GM12878 (cell line): Measurements from ENCODE around the gene APC2. TPM values are rescaled to one million over a fixed set of nuclear protein-coding genes. Genes with fewer than 3 reads are reported as not detected.
A peak's percentile ranks its signal among the peaks of the same experiment; 100 is the strongest.

Experiments used
- ATAC-seq: fragments of 200-7000 bp; cut with Tn5 transposase; 3 replicates; pipeline ENCODE4 v1.9.1; 2020; ENCODE audit warnings: mild to moderate bottlenecking, moderate library complexity
- BruUV-seq: library from RNA; stranded (reverse); fragments of 400-500 nt; replicated peaks from 2 replicates; lab custom pipeline; 2021; lab: Mats Ljungman, UMichigan
- CTCF ChIA-PET: fragments of 300-600 bp; sonication (Branson Sonifier 250); formaldehyde crosslinking; extraction: SDS; loops from one replicate; lab custom pipeline; 2021; ENCODE audit warnings: inconsistent platforms; lab: Yijun Ruan, JAX
- POLR2A ChIA-PET: fragments of 350-600 bp; formaldehyde crosslinking; extraction: SDS; loops from one replicate; lab custom pipeline; 2021; ENCODE audit warnings: inconsistent platforms; lab: Charles Lee
- RAD21 ChIA-PET: fragments of 300-600 bp; sonication (Branson Sonifier 250); formaldehyde crosslinking; loops from one replicate; lab custom pipeline; 2023; ENCODE audit warnings: antibody characterized with exemption; ENCODE audit not compliant: unreplicated experiment; lab: Charles Lee
- SMC1A ChIA-PET: fragments of 300-600 bp; sonication (Branson Sonifier 250); formaldehyde crosslinking; loops from one replicate; lab custom pipeline; 2023; ENCODE audit not compliant: unreplicated experiment, uncharacterized antibody; lab: Charles Lee
- DNase-seq: peaks from one replicate; pipeline ENCODE4 v3.0.0-alpha.2; 2011; ENCODE audit warnings: low read depth, low spot score
- FAIRE-seq: peaks from 3 replicates; lab custom pipeline; 2011; peaks lifted over from hg19 to GRCh38; lab: Jason Lieb, UNC
- H2AFZ ChIP-seq: 2 replicates; pipeline ENCODE4 v1.6.0; 2011; ENCODE audit warnings: low read depth, low read length, control low read depth; ENCODE audit not compliant: control insufficient read depth
- H3K27ac ChIP-seq: 2 replicates; pipeline ENCODE4 v1.5.1; 2011; ENCODE audit warnings: control low read depth; ENCODE audit not compliant: control insufficient read depth, insufficient read depth
- H3K27me3 ChIP-seq, 2 experiments: replicated peaks in 1 of 2; 2 replicates each; pipeline versions ENCODE4 v1.6.0 to v1.6.1; 2011; ENCODE audit warnings: low read length in 1 of 2; ENCODE audit not compliant: control insufficient read depth in 2 of 2, insufficient read depth in 2 of 2
- H3K36me3 ChIP-seq, 2 experiments: 2 replicates each; pipeline ENCODE4 v1.5.1; 2011; ENCODE audit warnings: low read length in 1 of 2; ENCODE audit not compliant: control insufficient read depth in 2 of 2, insufficient read depth in 2 of 2
- H3K4me1 ChIP-seq: 2 replicates; pipeline ENCODE4 v1.6.1; 2011; ENCODE audit warnings: mild to moderate bottlenecking, low read length, moderate library complexity, mixed read lengths; ENCODE audit not compliant: control insufficient read depth, insufficient read depth
- H3K4me2 ChIP-seq: 2 replicates; pipeline ENCODE4 v1.6.0; 2011; ENCODE audit warnings: control low read depth; ENCODE audit not compliant: control insufficient read depth, insufficient read depth
- H3K4me3 ChIP-seq: fragments of 200-600 bp; sonication (generic); 2 replicates; pipeline ENCODE4 v1.5.1; 2016
- H3K79me2 ChIP-seq: 2 replicates; pipeline ENCODE4 v1.6.0; 2011; ENCODE audit warnings: low read length; ENCODE audit not compliant: control insufficient read depth, insufficient read depth
- H3K9ac ChIP-seq: 2 replicates; pipeline ENCODE4 v1.8.0; 2011; ENCODE audit warnings: low read length, control low read depth, mixed read lengths; ENCODE audit not compliant: control insufficient read depth, insufficient read depth
- H3K9me3 ChIP-seq: replicated peaks from 3 replicates; pipeline ENCODE4 v1.5.1; 2011; ENCODE audit warnings: mild to moderate bottlenecking, low read length; ENCODE audit not compliant: control insufficient read depth, insufficient read depth
- H4K20me1 ChIP-seq: 2 replicates; pipeline ENCODE4 v1.6.0; 2011; ENCODE audit not compliant: control insufficient read depth, insufficient read depth
- ASH2L ChIP-seq: fragments of 300-600, 200-600 bp; sonication (generic); IDR thresholded peaks from 2 replicates; pipeline ENCODE4 v1.6.1; 2017; ENCODE audit warnings: low read depth, mild to moderate bottlenecking, borderline replicate concordance
- CHD1 ChIP-seq: IDR thresholded peaks from 2 replicates; pipeline ENCODE4 v1.6.1; 2012; ENCODE audit warnings: low read depth, low read length, improper control_type of control experiment
- CHD2 ChIP-seq: IDR thresholded peaks from 2 replicates; pipeline ENCODE4 v1.6.1; 2011; ENCODE audit warnings: low read depth, low read length, improper control_type of control experiment, borderline replicate concordance
- CREM ChIP-seq: IDR thresholded peaks from 2 replicates; pipeline ENCODE4 v1.6.1; 2014; ENCODE audit warnings: antibody characterized with exemption, low read depth
- GATAD2B ChIP-seq: fragments of 450-650 bp; conservative IDR thresholded peaks from 2 replicates; pipeline ENCODE4 v1.6.1; 2017; ENCODE audit warnings: low read depth, mild to moderate bottlenecking, moderate library complexity
- HDAC6 ChIP-seq: fragments of 200-600 bp; sonication (generic); IDR thresholded peaks from one replicate; pipeline ENCODE4 v1.8.0; 2017; ENCODE audit warnings: antibody characterized with exemption; ENCODE audit not compliant: unreplicated experiment
- MEF2A ChIP-seq: IDR thresholded peaks from 2 replicates; pipeline ENCODE4 v1.6.1; 2011; ENCODE audit warnings: low read depth, mild to moderate bottlenecking, low read length, moderate library complexity; ENCODE audit not compliant: insufficient read depth
- NFXL1 ChIP-seq: fragments of 450-650 bp; IDR thresholded peaks from 2 replicates; pipeline ENCODE4 v1.6.1; 2017; ENCODE audit warnings: antibody characterized with exemption, mild to moderate bottlenecking, borderline replicate concordance
- PAX5 ChIP-seq: IDR thresholded peaks from 2 replicates; pipeline ENCODE4 v1.6.1; 2011; ENCODE audit warnings: low read depth, low read length, borderline replicate concordance
- POLR2A ChIP-seq: IDR thresholded peaks from 2 replicates; pipeline ENCODE4 v1.6.1; 2011; ENCODE audit warnings: low read depth, mild to moderate bottlenecking, low read length
- POU2F2 ChIP-seq: IDR thresholded peaks from 3 replicates; pipeline ENCODE4 v1.6.1; 2011; ENCODE audit warnings: low read depth, mild to moderate bottlenecking, low read length, borderline replicate concordance
- SP1 ChIP-seq: IDR thresholded peaks from one replicate; pipeline ENCODE4 v1.6.1; 2011; ENCODE audit warnings: low read depth, low read length
- TCF7 ChIP-seq: IDR thresholded peaks from 2 replicates; pipeline ENCODE4 v1.6.1; 2014; ENCODE audit warnings: antibody characterized with exemption, borderline replicate concordance
- WGBS: methylation state at CpG from one replicate; pipeline ENCODE4 v1.1.6; 2016; ENCODE audit warnings: low lambda C conversion rate; ENCODE audit not compliant: insufficient replicate concordance, insufficient coverage; ENCODE audit errors: missing lambda C conversion rate; 5-methylcytosine and 5-hydroxymethylcytosine counted together
- in situ Hi-C: fragments of 300-500 bp; cut with MboI; formaldehyde crosslinking; loops from 9 replicates; pipeline ENCODE4 v1.14.3; 2018; ENCODE audit warnings: mixed read lengths
- intact Hi-C: fragments of 100-400 bp; cut with micrococcal nuclease; formaldehyde crosslinking; loops from one replicate; pipeline ENCODE4 v1.14.2; 2022; ENCODE audit not compliant: unreplicated experiment
- polyA plus RNA-seq, 11 experiments: library from polyadenylated mRNA; depleted of rRNA in 4 of 11; unstranded in 6 of 11; stranded (reverse) in 5 of 11; fragments of >200 nt; fragmentation: Nextera tagmentation in 4 of 11; fragmentation: Illumina TruSeq in 1 of 11; extraction: Ambion mirVana in 4 of 11; extraction: Trizol in 1 of 11; gene quantifications; 1 replicate in 1 of 11; 2 replicates in 10 of 11; pipeline versions ENCODE4 v1.2.1 to v1.2.3, GENCODE V29; 2011 to 2016; ENCODE audit warnings: inconsistent platforms in 2 of 11, missing spikeins in 2 of 11, low read depth in 1 of 11
- total RNA-seq, 4 experiments: library from RNA; depleted of rRNA in 3 of 4; stranded (reverse); fragments of >200 nt in 3 of 4; fragmentation: Illumina TruSeq in 1 of 4; extraction: Trizol in 1 of 4; gene quantifications; 2 replicates each; pipeline versions ENCODE4 v1.2.1 to v1.2.3, GENCODE V29; 2013 to 2021
- TF ChIP-seq, protein P1 (sequence below): fragments of 450-650 bp; IDR thresholded peaks from 2 replicates; pipeline ENCODE4 v1.6.1; 2017; ENCODE audit warnings: low read depth, mild to moderate bottlenecking, moderate library complexity
- TF ChIP-seq, protein P2 (sequence below): fragments of 450-650 bp; formaldehyde crosslinking; IDR thresholded peaks from 2 replicates; pipeline ENCODE4 v1.4.0; 2022; ENCODE audit warnings: mild to moderate bottlenecking, moderate library complexity

APC2 gene
- total and polyA plus RNA-seq, 10 of the 15 experiments (the other 5 are each of a cell fraction or from before 2014, with no cell fraction given) = under 0.01 to 0.73 (median 0.04) TPM; not detected in 5

DNA sequence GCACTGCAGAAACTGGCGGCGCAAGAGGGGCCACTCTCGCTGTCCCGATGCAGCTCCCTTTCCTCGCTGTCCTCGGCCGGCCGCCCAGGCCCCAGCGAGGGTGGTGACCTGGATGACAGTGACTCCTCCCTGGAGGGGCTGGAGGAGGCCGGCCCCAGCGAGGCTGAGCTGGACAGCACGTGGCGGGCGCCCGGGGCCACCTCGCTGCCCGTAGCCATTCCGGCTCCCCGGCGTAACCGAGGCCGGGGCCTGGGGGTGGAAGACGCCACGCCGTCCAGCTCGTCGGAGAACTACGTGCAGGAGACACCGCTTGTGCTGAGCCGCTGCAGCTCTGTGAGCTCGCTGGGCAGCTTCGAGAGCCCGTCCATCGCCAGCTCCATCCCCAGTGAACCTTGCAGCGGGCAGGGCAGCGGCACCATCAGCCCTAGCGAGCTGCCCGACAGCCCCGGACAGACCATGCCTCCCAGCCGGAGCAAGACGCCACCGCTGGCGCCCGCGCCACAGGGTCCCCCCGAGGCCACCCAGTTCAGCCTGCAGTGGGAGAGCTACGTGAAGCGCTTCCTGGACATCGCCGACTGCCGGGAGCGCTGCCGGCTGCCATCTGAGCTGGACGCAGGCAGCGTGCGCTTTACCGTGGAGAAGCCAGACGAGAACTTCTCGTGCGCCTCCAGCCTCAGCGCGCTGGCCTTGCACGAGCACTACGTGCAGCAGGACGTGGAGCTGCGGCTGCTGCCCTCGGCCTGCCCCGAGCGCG lies 16.7 kb downstream of the APC2 start:
- in situ Hi-C loops = no loop called here

More for the DNA sequence above, 16.7 kb downstream of the APC2 start:
- CTCF ChIA-PET = interaction anchor here (1.1 kb wide), 1 partner anchor 39 kb away, joined by 3 read pairs; no protein-coding TSS in a partner anchor
- H4K20me1 ChIP-seq = peaks cover 2% of the 10 kb centered on the region
- no peak for ATAC-seq
- no peaks in the 10 kb centered on the region for H3K36me3 ChIP-seq
- peaks cover 7% of the 10 kb centered on the region for H3K4me1 ChIP-seq
- peaks cover 10 to 24% of the 10 kb centered on the region in 2 experiments for H3K27me3 ChIP-seq
- no peak overlapping the region for H3K27ac ChIP-seq
- RAD21 ChIA-PET = no interaction called here
- no peak for TF ChIP-seq GATAD2B
- TF ChIP-seq CHD2 = no peak
- TF ChIP-seq POU2F2 = no peak
- no peak for TF ChIP-seq TCF7
- TF ChIP-seq, protein P1, sequence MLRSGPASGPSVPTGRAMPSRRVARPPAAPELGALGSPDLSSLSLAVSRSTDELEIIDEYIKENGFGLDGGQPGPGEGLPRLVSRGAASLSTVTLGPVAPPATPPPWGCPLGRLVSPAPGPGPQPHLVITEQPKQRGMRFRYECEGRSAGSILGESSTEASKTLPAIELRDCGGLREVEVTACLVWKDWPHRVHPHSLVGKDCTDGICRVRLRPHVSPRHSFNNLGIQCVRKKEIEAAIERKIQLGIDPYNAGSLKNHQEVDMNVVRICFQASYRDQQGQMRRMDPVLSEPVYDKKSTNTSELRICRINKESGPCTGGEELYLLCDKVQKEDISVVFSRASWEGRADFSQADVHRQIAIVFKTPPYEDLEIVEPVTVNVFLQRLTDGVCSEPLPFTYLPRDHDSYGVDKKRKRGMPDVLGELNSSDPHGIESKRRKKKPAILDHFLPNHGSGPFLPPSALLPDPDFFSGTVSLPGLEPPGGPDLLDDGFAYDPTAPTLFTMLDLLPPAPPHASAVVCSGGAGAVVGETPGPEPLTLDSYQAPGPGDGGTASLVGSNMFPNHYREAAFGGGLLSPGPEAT = no peak
- TF ChIP-seq CREM = no peak
- TF ChIP-seq PAX5 = no peak
- no peak for TF ChIP-seq SP1
- TF ChIP-seq POLR2A = 0 out of 2 replicates have a peak, but pooled peaks have one; percentile 26
- no peak for TF ChIP-seq ASH2L
- peak; percentile 41 for TF ChIP-seq HDAC6
- TF ChIP-seq MEF2A = no peak
- TF ChIP-seq CHD1 = no peak
- TF ChIP-seq, protein P2, sequence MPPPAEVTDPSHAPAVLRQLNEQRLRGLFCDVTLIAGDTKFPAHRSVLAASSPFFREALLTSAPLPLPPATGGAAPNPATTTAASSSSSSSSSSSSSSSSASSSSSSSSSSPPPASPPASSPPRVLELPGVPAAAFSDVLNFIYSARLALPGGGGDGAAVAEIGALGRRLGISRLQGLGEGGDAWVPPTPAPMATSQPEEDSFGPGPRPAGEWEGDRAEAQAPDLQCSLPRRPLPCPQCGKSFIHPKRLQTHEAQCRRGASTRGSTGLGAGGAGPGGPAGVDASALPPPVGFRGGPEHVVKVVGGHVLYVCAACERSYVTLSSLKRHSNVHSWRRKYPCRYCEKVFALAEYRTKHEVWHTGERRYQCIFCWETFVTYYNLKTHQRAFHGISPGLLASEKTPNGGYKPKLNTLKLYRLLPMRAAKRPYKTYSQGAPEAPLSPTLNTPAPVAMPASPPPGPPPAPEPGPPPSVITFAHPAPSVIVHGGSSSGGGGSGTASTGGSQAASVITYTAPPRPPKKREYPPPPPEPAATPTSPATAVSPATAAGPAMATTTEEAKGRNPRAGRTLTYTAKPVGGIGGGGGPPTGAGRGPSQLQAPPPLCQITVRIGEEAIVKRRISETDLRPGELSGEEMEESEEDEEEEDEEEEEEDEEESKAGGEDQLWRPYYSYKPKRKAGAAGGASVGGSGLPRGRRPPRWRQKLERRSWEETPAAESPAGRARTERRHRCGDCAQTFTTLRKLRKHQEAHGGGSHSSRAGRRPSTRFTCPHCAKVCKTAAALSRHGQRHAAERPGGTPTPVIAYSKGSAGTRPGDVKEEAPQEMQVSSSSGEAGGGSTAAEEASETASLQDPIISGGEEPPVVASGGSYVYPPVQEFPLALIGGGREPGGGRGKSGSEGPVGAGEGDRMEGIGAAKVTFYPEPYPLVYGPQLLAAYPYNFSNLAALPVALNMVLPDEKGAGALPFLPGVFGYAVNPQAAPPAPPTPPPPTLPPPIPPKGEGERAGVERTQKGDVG (CRISPR knock-in tag) = no peak
- no peak for TF ChIP-seq NFXL1
- no peak for FAIRE-seq
- no peak for DNase-seq
- H3K9me3 ChIP-seq = no peaks in the 10 kb centered on the region
- intact Hi-C loops = no loop called here
- SMC1A ChIA-PET = no interaction called here
- no peaks in the 10 kb centered on the region for H3K79me2 ChIP-seq
- no peak overlapping the region for H3K4me2 ChIP-seq
- no peak overlapping the region for H2AFZ ChIP-seq
- no TSS peak for BruUV-seq
- no peak overlapping the region for H3K4me3 ChIP-seq
- 54% methylated on average over 65 of the region's 70 CpGs for WGBS
- no peak overlapping the region for H3K9ac ChIP-seq
- POLR2A ChIA-PET = no interaction called here
